Femur (tissue), 1 donor: Measurements from ENCODE around the gene BPTF.
"Not testable (repeated sequence)": the region's sequence is repeated elsewhere in the genome, so short reads cannot be mapped to it uniquely, and the experiment has no call there.

Experiments used
- DNase-seq: peaks from one replicate; pipeline ENCODE4 v3.0.0-alpha.2; 2017

Gene BPTF

GRCh38 chr17:67902511-67903231, 77.4 kb downstream of the BPTF start:
- DNase-seq, result no peak

- not testable (repeated sequence) for DNase-seq
Measured at GRCh38 chr17:67905298-67905697, 80.0 kb downstream of the BPTF start.

GRCh38 chr17:67910117-67910803, 85.0 kb downstream of the BPTF start:
- not testable (repeated sequence) for DNase-seq

DNA sequence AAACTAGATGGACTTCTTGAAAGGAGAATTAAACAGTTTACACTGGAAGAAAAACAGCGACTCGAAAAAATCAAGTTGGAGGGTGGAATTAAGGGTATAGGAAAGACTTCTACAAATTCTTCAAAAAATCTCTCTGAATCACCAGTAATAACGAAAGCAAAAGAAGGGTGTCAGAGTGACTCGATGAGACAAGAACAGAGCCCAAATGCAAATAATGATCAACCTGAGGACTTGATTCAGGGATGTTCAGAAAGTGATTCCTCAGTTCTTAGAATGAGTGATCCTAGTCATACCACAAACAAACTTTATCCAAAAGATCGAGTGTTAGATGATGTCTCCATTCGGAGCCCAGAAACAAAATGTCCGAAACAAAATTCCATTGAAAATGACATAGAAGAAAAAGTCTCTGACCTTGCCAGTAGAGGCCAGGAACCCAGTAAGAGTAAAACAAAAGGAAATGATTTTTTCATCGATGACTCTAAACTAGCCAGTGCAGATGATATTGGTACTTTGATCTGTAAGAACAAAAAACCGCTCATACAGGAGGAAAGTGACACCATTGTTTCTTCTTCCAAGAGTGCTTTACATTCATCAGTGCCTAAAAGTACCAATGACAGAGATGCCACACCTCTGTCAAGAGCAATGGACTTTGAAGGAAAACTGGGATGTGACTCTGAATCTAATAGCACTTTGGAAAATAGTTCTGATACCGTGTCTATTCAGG, 85.9 kb downstream of the BPTF start:
- DNase-seq, result no peak

DNA sequence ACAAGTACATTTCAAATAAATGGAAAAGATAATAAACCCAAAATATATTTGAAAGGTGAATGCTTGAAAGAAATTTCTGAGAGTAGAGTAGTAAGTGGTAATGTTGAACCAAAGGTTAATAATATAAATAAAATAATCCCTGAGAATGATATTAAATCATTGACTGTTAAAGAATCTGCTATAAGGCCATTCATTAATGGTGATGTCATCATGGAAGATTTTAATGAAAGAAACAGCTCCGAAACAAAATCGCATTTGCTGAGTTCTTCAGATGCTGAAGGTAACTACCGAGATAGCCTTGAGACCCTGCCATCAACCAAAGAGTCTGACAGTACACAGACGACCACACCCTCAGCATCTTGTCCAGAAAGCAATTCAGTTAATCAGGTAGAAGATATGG, 86.8 kb downstream of the BPTF start:
- DNase-seq, result no peak

DNA sequence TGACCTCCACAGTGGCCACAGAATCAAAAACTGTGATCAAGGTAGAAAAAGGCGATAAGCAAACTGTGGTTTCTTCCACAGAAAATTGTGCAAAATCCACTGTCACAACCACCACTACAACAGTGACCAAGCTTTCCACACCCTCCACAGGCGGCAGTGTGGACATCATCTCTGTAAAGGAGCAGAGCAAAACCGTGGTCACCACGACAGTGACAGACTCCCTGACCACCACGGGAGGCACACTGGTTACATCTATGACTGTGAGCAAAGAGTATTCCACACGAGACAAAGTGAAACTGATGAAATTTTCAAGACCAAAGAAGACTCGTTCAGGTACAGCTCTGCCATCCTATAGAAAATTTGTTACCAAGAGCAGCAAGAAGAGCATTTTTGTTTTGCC, 87.4 kb downstream of the BPTF start:
- no peak for DNase-seq

DNA sequence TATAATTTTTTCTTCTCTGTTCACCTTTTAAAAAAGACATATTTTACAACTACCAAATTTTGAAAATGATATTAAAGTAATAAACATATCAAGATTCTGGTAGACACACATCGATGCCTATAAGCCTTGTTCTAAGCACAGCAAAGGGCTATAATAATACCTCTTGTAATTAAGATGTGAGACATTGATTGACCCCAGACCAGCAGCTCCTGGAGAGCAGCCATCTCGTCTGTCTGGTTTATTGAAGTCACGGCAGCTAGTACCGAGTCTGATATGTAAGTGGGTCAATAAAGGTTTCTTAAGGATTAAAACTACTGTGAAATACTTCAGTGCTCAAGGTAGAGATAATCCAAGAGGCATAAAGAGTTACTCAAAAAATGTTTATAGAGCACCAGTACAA, 94.9 kb downstream of the BPTF start:
- no peak for DNase-seq

- DNase-seq, result no peak
Measured at GRCh38 chr17:67922503-67922902, 97.2 kb downstream of the BPTF start.

DNA sequence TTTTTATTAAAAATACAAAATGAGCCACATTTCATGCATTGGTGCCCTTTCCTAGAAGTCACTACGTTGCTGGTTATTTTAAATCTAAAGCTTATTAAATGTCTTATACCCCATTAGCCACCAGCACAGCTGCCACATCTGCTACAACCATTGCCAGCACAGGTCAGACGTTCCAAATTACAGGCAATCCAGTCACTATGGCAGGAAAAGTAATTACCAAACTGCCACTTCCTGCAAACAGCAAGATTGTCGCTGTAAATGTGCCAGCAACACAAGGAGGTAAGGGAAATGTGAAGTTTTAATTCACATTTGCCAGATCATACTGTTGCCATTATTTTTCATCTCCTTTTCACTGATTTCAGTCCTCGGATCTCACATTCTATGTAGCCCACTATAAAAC, 103.5 kb downstream of the BPTF start:
- not testable (repeated sequence) for DNase-seq

DNA sequence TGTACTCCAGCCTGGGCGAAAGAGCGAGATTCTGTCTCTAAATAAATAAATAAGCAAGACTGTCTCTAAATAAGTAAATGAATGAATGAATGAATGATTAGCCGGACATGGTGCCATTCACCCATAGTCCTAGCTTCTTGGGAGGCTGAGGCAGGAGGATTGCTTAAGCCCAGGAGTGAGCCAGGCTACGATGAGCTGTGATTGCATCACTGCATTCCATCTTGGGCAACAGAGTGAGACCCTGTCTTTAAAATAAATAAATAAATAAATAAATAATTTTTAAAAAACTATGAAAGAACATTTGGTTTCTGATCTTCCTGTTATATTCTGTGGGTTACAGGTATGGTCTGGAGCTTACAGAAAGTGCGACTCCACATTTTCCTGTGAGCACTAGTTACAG, 105.9 kb downstream of the BPTF start:
- no peak for DNase-seq

DNA sequence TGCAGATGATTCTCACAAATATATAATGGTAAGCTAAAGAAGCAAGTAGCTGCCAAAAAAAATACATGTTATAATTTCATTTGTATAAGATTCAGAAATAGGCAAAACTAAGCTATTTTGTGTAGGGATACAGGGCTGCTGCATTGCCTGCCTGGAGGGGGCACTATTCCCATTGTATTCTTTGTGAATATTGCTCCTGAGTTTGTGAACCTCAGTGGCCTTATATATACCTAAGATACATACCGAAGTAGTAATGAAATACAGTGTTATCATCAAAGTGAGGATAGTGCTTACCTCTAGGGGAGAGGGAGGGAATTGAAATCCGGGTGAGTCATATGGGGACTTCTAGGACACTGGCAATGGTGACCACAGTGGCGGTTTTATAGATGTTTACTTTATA, 117.5 kb downstream of the BPTF start:
- no peak for DNase-seq

GRCh38 chr17:67944035-67944434, 118.7 kb downstream of the BPTF start:
- no peak for DNase-seq

DNA sequence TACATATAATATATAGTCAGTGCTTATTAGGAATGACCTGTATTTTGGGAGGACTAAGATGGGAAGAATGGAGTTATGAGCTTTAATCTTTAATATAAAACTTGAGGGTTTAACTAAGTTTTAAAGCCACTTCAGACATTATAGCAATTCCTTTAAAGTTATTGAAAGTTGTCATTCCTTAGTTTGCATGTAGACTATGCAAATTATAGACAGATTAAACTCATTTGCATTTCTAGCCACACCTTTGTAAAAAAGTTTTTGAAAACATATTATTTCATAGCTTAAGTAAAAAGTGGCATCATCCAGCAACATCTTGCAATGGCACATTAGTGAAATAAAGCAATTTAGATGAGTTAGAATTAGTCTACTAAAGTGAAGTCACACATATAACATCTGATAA, 121.2 kb downstream of the BPTF start:
- DNase-seq, result no peak

DNA sequence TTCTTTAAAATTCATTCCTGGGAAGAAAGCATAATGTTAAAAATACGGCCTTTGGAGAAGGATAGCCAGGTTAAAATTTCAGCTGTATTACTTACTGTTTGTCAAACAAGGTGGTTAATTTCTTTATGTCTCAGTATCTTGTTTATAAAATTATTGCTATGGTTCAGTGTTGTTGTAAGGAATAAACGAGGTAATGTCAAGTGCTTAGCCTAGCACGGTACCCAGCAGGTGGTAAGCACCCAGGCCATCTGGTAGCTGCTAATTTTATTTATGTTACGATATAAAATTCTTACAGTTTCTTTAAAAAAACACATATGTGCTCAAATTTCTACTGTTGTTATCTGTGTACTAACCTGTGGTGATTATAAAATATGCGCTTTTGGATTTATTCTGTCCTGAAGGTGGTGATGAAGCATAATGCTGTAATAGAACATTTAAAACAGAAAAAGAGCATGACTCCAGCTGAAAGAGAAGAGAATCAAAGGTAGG, 122.1 kb downstream of the BPTF start:
- DNase-seq, result no peak

- DNase-seq, result no peak
Measured at GRCh38 chr17:67950945-67951344, 125.6 kb downstream of the BPTF start.

GRCh38 chr17:67959510-67959909, 134.2 kb downstream of the BPTF start:
- DNase-seq, result no peak

- DNase-seq, result not testable (repeated sequence)
Measured at GRCh38 chr17:67960276-67960675, 135.0 kb downstream of the BPTF start.

- DNase-seq, result not testable (repeated sequence)
Measured at GRCh38 chr17:67962156-67962555, 136.9 kb downstream of the BPTF start.

- DNase-seq, result peak; percentile 47
Measured at GRCh38 chr17:67963145-67963572, 137.9 kb downstream of the BPTF start.

- no peak for DNase-seq
Measured at GRCh38 chr17:67970783-67971182, 145.5 kb downstream of the BPTF start.

DNA sequence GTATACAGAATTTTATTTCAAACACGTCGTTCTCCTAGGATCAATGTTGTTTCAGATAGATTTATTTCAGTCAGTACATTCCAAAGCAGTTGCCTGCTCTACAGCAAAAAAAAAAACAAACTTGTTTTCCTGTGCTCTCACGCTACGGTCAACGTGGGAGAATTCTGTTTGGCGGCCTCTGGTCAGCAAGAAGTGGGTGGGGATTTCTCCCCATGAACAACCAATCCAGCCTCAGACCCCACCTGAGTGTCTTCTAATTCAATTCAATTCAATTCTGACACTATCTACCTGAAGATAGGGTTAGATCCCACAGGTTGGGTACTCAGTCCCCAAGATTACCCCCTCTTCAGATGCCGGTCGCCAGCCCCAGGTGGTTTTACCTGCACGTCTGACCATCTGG, 148.9 kb downstream of the BPTF start:
- DNase-seq, result no peak

DNA sequence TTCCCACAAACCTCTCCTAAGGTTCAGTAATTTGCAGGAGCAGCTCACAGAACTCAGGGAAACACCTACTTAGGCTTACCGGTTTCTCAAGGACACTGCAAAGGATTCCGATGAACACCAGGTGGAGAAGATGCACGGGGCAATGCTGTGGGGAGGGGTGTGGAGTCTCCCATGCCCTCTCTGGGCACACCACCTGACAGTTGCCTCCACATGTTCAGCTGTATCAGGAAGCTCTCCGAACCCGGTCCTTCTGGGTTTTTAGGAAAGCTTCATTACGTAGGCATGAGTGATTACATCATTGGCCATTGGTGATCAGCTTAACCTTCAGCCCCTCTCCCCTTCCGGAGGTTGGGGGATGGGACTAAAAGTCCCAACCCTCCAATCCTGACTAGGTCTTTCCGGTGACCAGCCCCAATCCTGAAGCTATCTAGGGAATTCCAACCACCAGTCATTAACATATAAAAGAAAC, 149.3 kb downstream of the BPTF start:
- DNase-seq, result no peak

- DNase-seq, result not testable (repeated sequence)
Measured at GRCh38 chr17:67976306-67976705, 151.0 kb downstream of the BPTF start.

DNA sequence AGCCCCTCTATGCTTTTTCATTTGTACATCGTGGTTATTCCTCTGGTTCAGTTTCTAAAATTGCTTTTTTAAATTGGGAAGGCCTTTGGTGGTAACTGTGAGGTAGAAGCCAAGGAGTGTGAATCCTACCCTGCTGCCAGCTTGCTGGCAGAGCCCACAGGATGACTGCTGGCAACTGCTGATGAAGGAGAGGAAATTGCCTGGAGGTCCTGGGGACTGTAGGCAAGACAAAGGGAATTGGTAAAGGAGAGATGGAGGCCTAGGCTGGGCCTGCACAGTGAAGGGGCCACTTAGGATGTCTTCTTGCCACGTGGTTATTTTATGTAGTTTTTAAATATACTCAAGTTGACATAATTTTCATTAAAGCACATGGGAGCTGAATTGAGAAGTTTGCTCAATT, 155.2 kb downstream of the BPTF start:
- DNase-seq, result no peak
